SK-N-SH treated with all-trans-retinoic acid at 6 μM for 48 hours (cell line): ENCODE data around the gene NAPSA.

Experiments
- ATAC-seq: fragments of 200-7000 bp; cut with Tn5 transposase; 3 replicates; pipeline ENCODE4 v1.9.1; 2020; ENCODE audit warnings: mild to moderate bottlenecking, moderate library complexity
- ARNTL ChIP-seq: fragments of 450-650 bp; formaldehyde crosslinking; IDR thresholded peaks from 2 replicates; pipeline ENCODE4 v1.5.0; 2020; ENCODE audit warnings: low read depth, mild to moderate bottlenecking, moderate library complexity, borderline replicate concordance
- BACH2 ChIP-seq: fragments of 250-450 bp; sonication (Bioruptor Pico); IDR thresholded peaks from 2 replicates; pipeline ENCODE4 v1.9.0; 2021; ENCODE audit warnings: mild to moderate bottlenecking, borderline replicate concordance
- CREB5 ChIP-seq: fragments of 250-450 bp; sonication (Bioruptor Pico); IDR thresholded peaks from 2 replicates; pipeline ENCODE4 v1.5.1; 2020; ENCODE audit warnings: low read depth, mild to moderate bottlenecking, moderate library complexity
- CSDC2 ChIP-seq: fragments of 250-450 bp; sonication (Bioruptor Pico); IDR thresholded peaks from 2 replicates; pipeline ENCODE4 v1.5.0; 2020; ENCODE audit warnings: mild to moderate bottlenecking, moderate library complexity
- ESRRG ChIP-seq: fragments of 250-450 bp; sonication (Bioruptor Pico); IDR thresholded peaks from 2 replicates; pipeline ENCODE4 v1.6.1; 2021; ENCODE audit warnings: mild to moderate bottlenecking
- GLIS3 ChIP-seq: fragments of 250-450 bp; sonication (Bioruptor Pico); IDR thresholded peaks from 2 replicates; pipeline ENCODE4 v1.5.0; 2020; ENCODE audit warnings: mild to moderate bottlenecking, moderate library complexity
- ISL1 ChIP-seq: fragments of 250-450 bp; sonication (Bioruptor Pico); IDR thresholded peaks from 2 replicates; pipeline ENCODE4 v2.1.2; 2022; ENCODE audit warnings: mild to moderate bottlenecking, moderate library complexity
- OSR1 ChIP-seq: fragments of 250-450 bp; sonication (Bioruptor Pico); IDR thresholded peaks from 2 replicates; pipeline ENCODE4 v1.8.0; 2022; ENCODE audit warnings: moderate library complexity, mild to moderate bottlenecking, inconsistent platforms
- PPARA ChIP-seq: fragments of 250-450 bp; sonication (Bioruptor Pico); IDR thresholded peaks from 2 replicates; pipeline ENCODE4 v1.5.0; 2020; ENCODE audit warnings: mild to moderate bottlenecking, borderline replicate concordance
- RARB ChIP-seq: fragments of 250-450 bp; sonication (Bioruptor Pico); IDR thresholded peaks from 2 replicates; pipeline ENCODE4 v1.8.0; 2021; ENCODE audit warnings: mild to moderate bottlenecking, moderate library complexity
- SNAI2 ChIP-seq: fragments of 250-450 bp; sonication (Bioruptor Pico); IDR thresholded peaks from 2 replicates; pipeline ENCODE4 v1.5.0; 2020; ENCODE audit warnings: mild to moderate bottlenecking, moderate library complexity
- TCF4 ChIP-seq: fragments of 250-450 bp; sonication (Bioruptor Pico); IDR thresholded peaks from 2 replicates; pipeline ENCODE4 v1.8.0; 2021; ENCODE audit warnings: mild to moderate bottlenecking, moderate library complexity, borderline replicate concordance
- TOX ChIP-seq: fragments of 250-450 bp; sonication (Bioruptor Pico); IDR thresholded peaks from 2 replicates; pipeline ENCODE4 v1.8.0; 2021; ENCODE audit warnings: mild to moderate bottlenecking, moderate library complexity, borderline replicate concordance
- ZC3H10 ChIP-seq: fragments of 250-450 bp; sonication (Bioruptor Pico); IDR thresholded peaks from 2 replicates; pipeline ENCODE4 v1.5.1; 2021; ENCODE audit warnings: mild to moderate bottlenecking, moderate library complexity
- ZFP3 ChIP-seq: fragments of 250-450 bp; sonication (Bioruptor Pico); IDR thresholded peaks from 2 replicates; pipeline ENCODE4 v1.5.0; 2020; ENCODE audit warnings: mild to moderate bottlenecking, moderate library complexity
- ZFP30 ChIP-seq: fragments of 450-650 bp; formaldehyde crosslinking; IDR thresholded peaks from 2 replicates; pipeline ENCODE4 v1.5.0; 2022; ENCODE audit warnings: mild to moderate bottlenecking, moderate library complexity
- ZNF565 ChIP-seq: fragments of 450-650 bp; formaldehyde crosslinking; conservative IDR thresholded peaks from 2 replicates; pipeline ENCODE4 v1.5.0; 2020; ENCODE audit warnings: low read depth, mild to moderate bottlenecking, moderate library complexity
- ZNF70 ChIP-seq: fragments of 450-650 bp; formaldehyde crosslinking; IDR thresholded peaks from 2 replicates; pipeline ENCODE4 v1.5.0; 2020; ENCODE audit warnings: mild to moderate bottlenecking, moderate library complexity
- ZNF8 ChIP-seq: fragments of 450-650 bp; formaldehyde crosslinking; IDR thresholded peaks from 2 replicates; pipeline ENCODE4 v1.5.0; 2020; ENCODE audit warnings: mild to moderate bottlenecking, moderate library complexity
- TF ChIP-seq, protein P1 (sequence below): fragments of 250-450 bp; sonication (Bioruptor Pico); IDR thresholded peaks from 2 replicates; pipeline ENCODE4 v1.8.0; 2021; ENCODE audit warnings: low read depth, mild to moderate bottlenecking, moderate library complexity, borderline replicate concordance
- TF ChIP-seq, protein P2 (sequence below): fragments of 250-450 bp; sonication (Bioruptor Pico); IDR thresholded peaks from 2 replicates; pipeline ENCODE4 v1.5.0; 2020; ENCODE audit warnings: mild to moderate bottlenecking, moderate library complexity
- TF ChIP-seq, protein P3 (sequence below): fragments of 250-450 bp; sonication (Bioruptor Pico); IDR thresholded peaks from 2 replicates; pipeline ENCODE4 v1.8.0; 2020; ENCODE audit warnings: mild to moderate bottlenecking, moderate library complexity, borderline replicate concordance
- TF ChIP-seq, protein P4 (sequence below): fragments of 250-450 bp; sonication (Bioruptor Pico); IDR thresholded peaks from 2 replicates; pipeline ENCODE4 v1.5.1; 2021; ENCODE audit warnings: mild to moderate bottlenecking, moderate library complexity

The NAPSA gene

GRCh38 chr19:50398675-50399367 lies 33.4 kb upstream of the NAPSA start:
- no peak for ATAC-seq

GRCh38 chr19:50394017-50394416 lies 28.6 kb upstream of the NAPSA start:
- TF ChIP-seq RARB (CRISPR knock-in tag) (no peak), ZC3H10 (no peak), CSDC2 (CRISPR knock-in tag) (no peak), ESRRG (CRISPR knock-in tag) (no peak), ZFP3 (no peak), ISL1 (CRISPR knock-in tag) (no peak), PPARA (CRISPR knock-in tag) (no peak), GLIS3 (CRISPR knock-in tag) (no peak), OSR1 (CRISPR knock-in tag) (no peak), ZNF70 (CRISPR knock-in tag) (no peak), SNAI2 (CRISPR knock-in tag) (no peak), TOX (no peak), ZFP30 (no peak), BACH2 (no peak), CREB5 (no peak)
- TF ChIP-seq, protein P1, sequence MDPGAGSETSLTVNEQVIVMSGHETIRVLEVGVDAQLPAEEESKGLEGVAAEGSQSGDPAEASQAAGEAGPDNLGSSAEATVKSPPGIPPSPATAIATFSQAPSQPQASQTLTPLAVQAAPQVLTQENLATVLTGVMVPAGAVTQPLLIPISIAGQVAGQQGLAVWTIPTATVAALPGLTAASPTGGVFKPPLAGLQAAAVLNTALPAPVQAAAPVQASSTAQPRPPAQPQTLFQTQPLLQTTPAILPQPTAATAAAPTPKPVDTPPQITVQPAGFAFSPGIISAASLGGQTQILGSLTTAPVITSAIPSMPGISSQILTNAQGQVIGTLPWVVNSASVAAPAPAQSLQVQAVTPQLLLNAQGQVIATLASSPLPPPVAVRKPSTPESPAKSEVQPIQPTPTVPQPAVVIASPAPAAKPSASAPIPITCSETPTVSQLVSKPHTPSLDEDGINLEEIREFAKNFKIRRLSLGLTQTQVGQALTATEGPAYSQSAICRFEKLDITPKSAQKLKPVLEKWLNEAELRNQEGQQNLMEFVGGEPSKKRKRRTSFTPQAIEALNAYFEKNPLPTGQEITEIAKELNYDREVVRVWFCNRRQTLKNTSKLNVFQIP, result no peak
- TF ChIP-seq, protein P2, sequence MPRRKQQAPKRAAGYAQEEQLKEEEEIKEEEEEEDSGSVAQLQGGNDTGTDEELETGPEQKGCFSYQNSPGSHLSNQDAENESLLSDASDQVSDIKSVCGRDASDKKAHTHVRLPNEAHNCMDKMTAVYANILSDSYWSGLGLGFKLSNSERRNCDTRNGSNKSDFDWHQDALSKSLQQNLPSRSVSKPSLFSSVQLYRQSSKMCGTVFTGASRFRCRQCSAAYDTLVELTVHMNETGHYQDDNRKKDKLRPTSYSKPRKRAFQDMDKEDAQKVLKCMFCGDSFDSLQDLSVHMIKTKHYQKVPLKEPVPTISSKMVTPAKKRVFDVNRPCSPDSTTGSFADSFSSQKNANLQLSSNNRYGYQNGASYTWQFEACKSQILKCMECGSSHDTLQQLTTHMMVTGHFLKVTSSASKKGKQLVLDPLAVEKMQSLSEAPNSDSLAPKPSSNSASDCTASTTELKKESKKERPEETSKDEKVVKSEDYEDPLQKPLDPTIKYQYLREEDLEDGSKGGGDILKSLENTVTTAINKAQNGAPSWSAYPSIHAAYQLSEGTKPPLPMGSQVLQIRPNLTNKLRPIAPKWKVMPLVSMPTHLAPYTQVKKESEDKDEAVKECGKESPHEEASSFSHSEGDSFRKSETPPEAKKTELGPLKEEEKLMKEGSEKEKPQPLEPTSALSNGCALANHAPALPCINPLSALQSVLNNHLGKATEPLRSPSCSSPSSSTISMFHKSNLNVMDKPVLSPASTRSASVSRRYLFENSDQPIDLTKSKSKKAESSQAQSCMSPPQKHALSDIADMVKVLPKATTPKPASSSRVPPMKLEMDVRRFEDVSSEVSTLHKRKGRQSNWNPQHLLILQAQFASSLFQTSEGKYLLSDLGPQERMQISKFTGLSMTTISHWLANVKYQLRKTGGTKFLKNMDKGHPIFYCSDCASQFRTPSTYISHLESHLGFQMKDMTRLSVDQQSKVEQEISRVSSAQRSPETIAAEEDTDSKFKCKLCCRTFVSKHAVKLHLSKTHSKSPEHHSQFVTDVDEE (CRISPR knock-in tag), result no peak

More at GRCh38 chr19:50398675-50399367, 33.4 kb upstream of the NAPSA start:
- TF ChIP-seq ZFP30 (no peak), ZFP3 (no peak), ESRRG (CRISPR knock-in tag) (no peak), PPARA (CRISPR knock-in tag) (no peak), ARNTL (CRISPR knock-in tag) (no peak), ZNF8 (CRISPR knock-in tag) (no peak), SNAI2 (CRISPR knock-in tag) (no peak), ZC3H10 (no peak)

GRCh38 chr19:50393589-50393988 lies 28.1 kb upstream of the NAPSA start:
- no peak for ATAC-seq
- TF ChIP-seq ISL1 (CRISPR knock-in tag), result no peak
- TF ChIP-seq, protein P2 (CRISPR knock-in tag), result no peak
- no peak for TF ChIP-seq ZNF565 (CRISPR knock-in tag)
- TF ChIP-seq, protein P3, sequence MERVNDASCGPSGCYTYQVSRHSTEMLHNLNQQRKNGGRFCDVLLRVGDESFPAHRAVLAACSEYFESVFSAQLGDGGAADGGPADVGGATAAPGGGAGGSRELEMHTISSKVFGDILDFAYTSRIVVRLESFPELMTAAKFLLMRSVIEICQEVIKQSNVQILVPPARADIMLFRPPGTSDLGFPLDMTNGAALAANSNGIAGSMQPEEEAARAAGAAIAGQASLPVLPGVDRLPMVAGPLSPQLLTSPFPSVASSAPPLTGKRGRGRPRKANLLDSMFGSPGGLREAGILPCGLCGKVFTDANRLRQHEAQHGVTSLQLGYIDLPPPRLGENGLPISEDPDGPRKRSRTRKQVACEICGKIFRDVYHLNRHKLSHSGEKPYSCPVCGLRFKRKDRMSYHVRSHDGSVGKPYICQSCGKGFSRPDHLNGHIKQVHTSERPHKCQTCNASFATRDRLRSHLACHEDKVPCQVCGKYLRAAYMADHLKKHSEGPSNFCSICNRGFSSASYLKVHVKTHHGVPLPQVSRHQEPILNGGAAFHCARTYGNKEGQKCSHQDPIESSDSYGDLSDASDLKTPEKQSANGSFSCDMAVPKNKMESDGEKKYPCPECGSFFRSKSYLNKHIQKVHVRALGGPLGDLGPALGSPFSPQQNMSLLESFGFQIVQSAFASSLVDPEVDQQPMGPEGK (CRISPR knock-in tag), result no peak
- TF ChIP-seq RARB (CRISPR knock-in tag), result no peak
- no peak for TF ChIP-seq ESRRG (CRISPR knock-in tag)
- no peak for TF ChIP-seq ZC3H10
- TF ChIP-seq ARNTL (CRISPR knock-in tag), result no peak
- TF ChIP-seq OSR1 (CRISPR knock-in tag), result no peak
- no peak for TF ChIP-seq ZFP30
- TF ChIP-seq BACH2, result no peak
- TF ChIP-seq, protein P4, sequence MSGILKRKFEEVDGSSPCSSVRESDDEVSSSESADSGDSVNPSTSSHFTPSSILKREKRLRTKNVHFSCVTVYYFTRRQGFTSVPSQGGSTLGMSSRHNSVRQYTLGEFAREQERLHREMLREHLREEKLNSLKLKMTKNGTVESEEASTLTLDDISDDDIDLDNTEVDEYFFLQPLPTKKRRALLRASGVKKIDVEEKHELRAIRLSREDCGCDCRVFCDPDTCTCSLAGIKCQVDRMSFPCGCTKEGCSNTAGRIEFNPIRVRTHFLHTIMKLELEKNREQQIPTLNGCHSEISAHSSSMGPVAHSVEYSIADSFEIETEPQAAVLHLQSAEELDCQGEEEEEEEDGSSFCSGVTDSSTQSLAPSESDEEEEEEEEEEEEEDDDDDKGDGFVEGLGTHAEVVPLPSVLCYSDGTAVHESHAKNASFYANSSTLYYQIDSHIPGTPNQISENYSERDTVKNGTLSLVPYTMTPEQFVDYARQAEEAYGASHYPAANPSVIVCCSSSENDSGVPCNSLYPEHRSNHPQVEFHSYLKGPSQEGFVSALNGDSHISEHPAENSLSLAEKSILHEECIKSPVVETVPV (CRISPR knock-in tag), result no peak
- TF ChIP-seq CREB5, result no peak
- TF ChIP-seq TCF4 (CRISPR knock-in tag), result no peak

More at GRCh38 chr19:50394017-50394416, 28.6 kb upstream of the NAPSA start:
- no peak for ATAC-seq
